Thyroid gland (tissue), 4 donors: ENCODE results near the gene CCDC126. TPM values are rescaled to one million over a fixed set of nuclear protein-coding genes. Genes with fewer than 3 reads are reported as not detected.
A peak's percentile ranks its signal among the peaks of the same experiment; 100 is the strongest.
"Not testable (repeated sequence)": the region's sequence is repeated elsewhere in the genome, so short reads cannot be mapped to it uniquely, and the experiment has no call there.

Experiments
- DNase-seq, 2 donors: peaks; one replicate each; pipeline ENCODE4 v3.0.0-alpha.2; 2019
- H3K27ac ChIP-seq, 3 donors: fragments of 200-600 bp; sonication (generic); 1 replicate in 2 of 3; 2 replicates in 1 of 3; pipeline ENCODE4 v1.5.1; 2016 to 2019; ENCODE audit warnings: mild to moderate bottlenecking in 1 of 3, moderate library complexity in 1 of 3
- H3K27me3 ChIP-seq: fragments of 200-600 bp; sonication (generic); one replicate; pipeline ENCODE4 v1.5.1; 2019
- H3K36me3 ChIP-seq, 2 donors: fragments of 200-600 bp; sonication (generic); one replicate each; pipeline ENCODE4 v1.5.1; 2016 to 2019
- H3K4me1 ChIP-seq, 2 donors: fragments of 200-600 bp; sonication (generic); one replicate each; pipeline ENCODE4 v1.5.1; 2017 to 2019
- H3K4me3 ChIP-seq, 3 donors: fragments of 200-600 bp; sonication (generic); replicated peaks in 1 of 3; 1 replicate in 2 of 3; 2 replicates in 1 of 3; pipeline ENCODE4 v1.5.1; 2016; ENCODE audit warnings: mild to moderate bottlenecking in 1 of 3
- H3K9me3 ChIP-seq: fragments of 200-600 bp; sonication (generic); one replicate; pipeline ENCODE4 v1.5.1; 2017
- CTCF ChIP-seq, 6 experiments: fragments of 200-600 bp in 3 of 6; fragments of 450-650 bp in 3 of 6; sonication (generic) in 3 of 6; IDR thresholded peaks; one replicate each; pipeline ENCODE4 v1.5.1; 2016 to 2019; ENCODE audit warnings: antibody characterized with exemption in 6 of 6, mild to moderate bottlenecking in 2 of 6, inconsistent platforms in 1 of 6, moderate library complexity in 1 of 6
- POLR2A ChIP-seq, 2 donors: fragments of 450-650 bp; IDR thresholded peaks; one replicate each; pipeline ENCODE4 v1.6.1; 2017; ENCODE audit warnings: antibody characterized with exemption in 2 of 2, mild to moderate bottlenecking in 2 of 2, moderate library complexity in 1 of 2
- WGBS, 2 donors: methylation state at CpG; one replicate each; pipeline ENCODE4 v1.1.5; 2017; 5-methylcytosine and 5-hydroxymethylcytosine counted together
- intact Hi-C: fragments of 100-400 bp; cut with DNase I; formaldehyde crosslinking; loops from one replicate; pipeline ENCODE4 v1.15.1; 2023
- total RNA-seq, 4 donors: library from RNA; depleted of rRNA; stranded (reverse); fragments of >200 nt; gene quantifications; one replicate each; pipeline ENCODE4 v1.2.3, GENCODE V29; 2016

Gene CCDC126
- 10 to 100 TPM; 21.1 to 26.8 (median 23.9) TPM for total RNA-seq

- no peaks in the 10 kb centered on the region for H3K36me3 ChIP-seq
- H3K27me3 ChIP-seq: no peaks in the 10 kb centered on the region
- peak within 1 kb of the TSS; percentile 49 to 77 (median 53) for H3K4me3 ChIP-seq
- H3K27ac ChIP-seq: peak within 1 kb of the TSS; percentile 73 to 98 (median 82)
- intact Hi-C loops: loop anchor here (5.0 kb wide), 1 partner anchor 85 kb away; the partner anchor contains the start of gene FAM221A
- no peaks in the 10 kb centered on the region for H3K9me3 ChIP-seq
- H3K4me1 ChIP-seq: peaks cover 17 to 20% of the 10 kb centered on the region in 2 donors
- WGBS, 2 donors: 3 to 4% methylated on average over 31 to 36 of the region's 99 CpGs
- DNase-seq: peak; percentile 93 to 96
- TF ChIP-seq POLR2A (IDR thresholded peaks at IDR 0.05) (peak in 1 of 2 donors; percentile 93), CTCF (IDR thresholded peaks at IDR 0.05) (peak in 1 of 6 experiments; percentile 7)
Observed at GRCh38 chr7:23597094-23598091, at the start of gene CCDC126. CCDC126 (plus strand) TSS chr7:23597382; CDS start chr7:23611316, 13,934 bp downstream.

- intact Hi-C loops: no loop called here
- no peaks in the 10 kb centered on the region for H3K36me3 ChIP-seq
- WGBS, 2 donors: 89 to 92% methylated on average over 4 of the region's 4 CpGs
Observed at GRCh38 chr7:23547662-23548061, 49.5 kb upstream of the CCDC126 start.

GRCh38 chr7:23558303-23558702, 38.9 kb upstream of the CCDC126 start:
- Histone ChIP-seq H3K4me1 (no peaks in the 10 kb centered on the region), H3K27ac (no peak overlapping the region), H3K4me3 (no peak overlapping the region), H3K27me3 (no peaks in the 10 kb centered on the region), H3K9me3 (no peaks in the 10 kb centered on the region), H3K36me3 (no peaks in the 10 kb centered on the region)
- no peak for TF ChIP-seq CTCF (IDR thresholded peaks at IDR 0.05)
- TF ChIP-seq POLR2A (IDR thresholded peaks at IDR 0.05): no peak
- DNase-seq: no peak
- intact Hi-C loops: no loop called here

More at GRCh38 chr7:23547662-23548061, 49.5 kb upstream of the CCDC126 start:
- DNase-seq: no peak
- H3K4me3 ChIP-seq: no peak overlapping the region
- no peaks in the 10 kb centered on the region for H3K4me1 ChIP-seq
- H3K27ac ChIP-seq: no peak overlapping the region
- TF ChIP-seq POLR2A (IDR thresholded peaks at IDR 0.05) (no peak), CTCF (IDR thresholded peaks at IDR 0.05) (no peak)
- H3K27me3 ChIP-seq: no peaks in the 10 kb centered on the region
- no peaks in the 10 kb centered on the region for H3K9me3 ChIP-seq

GRCh38 chr7:23570592-23571200, 26.5 kb upstream of the CCDC126 start:
- 22 to 28% methylated on average over 5 of the region's 5 CpGs for WGBS, 2 donors
- H3K4me1 ChIP-seq: no peaks in the 10 kb centered on the region
- intact Hi-C loops: loop anchor here (2.0 kb wide), 1 partner anchor 142 kb away; no protein-coding TSS in a partner anchor
- no peaks in the 10 kb centered on the region for H3K9me3 ChIP-seq
- peak; percentile 72 to 78 for DNase-seq
- TF ChIP-seq CTCF (IDR thresholded peaks at IDR 0.05) (peak in 5 of 6 experiments; percentile 60 to 91 (median 88)), POLR2A (IDR thresholded peaks at IDR 0.05) (no peak)
- H3K27me3 ChIP-seq: no peaks in the 10 kb centered on the region
- no peaks in the 10 kb centered on the region for H3K36me3 ChIP-seq
- H3K4me3 ChIP-seq: no peak overlapping the region
- H3K27ac ChIP-seq: no peak overlapping the region

- H3K9me3 ChIP-seq, H3K36me3 ChIP-seq, DNase-seq, H3K4me3 ChIP-seq, H3K27ac ChIP-seq, H3K4me1 ChIP-seq, H3K27me3 ChIP-seq, intact Hi-C loops: not testable (repeated sequence)
- 100% methylated on average over 1 of the region's 1 CpG for WGBS, 2 donors
Observed at GRCh38 chr7:23581975-23582374, 15.2 kb upstream of the CCDC126 start.

GRCh38 chr7:23585304-23585703, 11.9 kb upstream of the CCDC126 start:
- H3K4me3 ChIP-seq, H3K27ac ChIP-seq, intact Hi-C loops, H3K27me3 ChIP-seq, H3K9me3 ChIP-seq, H3K36me3 ChIP-seq, DNase-seq, H3K4me1 ChIP-seq: not testable (repeated sequence)
- WGBS, 2 donors: 95 to 96% methylated on average over 10 of the region's 10 CpGs
